HPDE6-E6E7 (cell line): ENCODE data around the gene MAP7.
"Not testable (repeated sequence)": the region's sequence is repeated elsewhere in the genome, so short reads cannot be mapped to it uniquely, and the experiment has no call there.

Source experiments
- DNase-seq: peaks from one replicate; pipeline ENCODE4 v3.0.0; 2011; ENCODE audit warnings: missing footprints; ENCODE audit errors: extremely low spot score

The MAP7 gene

DNA sequence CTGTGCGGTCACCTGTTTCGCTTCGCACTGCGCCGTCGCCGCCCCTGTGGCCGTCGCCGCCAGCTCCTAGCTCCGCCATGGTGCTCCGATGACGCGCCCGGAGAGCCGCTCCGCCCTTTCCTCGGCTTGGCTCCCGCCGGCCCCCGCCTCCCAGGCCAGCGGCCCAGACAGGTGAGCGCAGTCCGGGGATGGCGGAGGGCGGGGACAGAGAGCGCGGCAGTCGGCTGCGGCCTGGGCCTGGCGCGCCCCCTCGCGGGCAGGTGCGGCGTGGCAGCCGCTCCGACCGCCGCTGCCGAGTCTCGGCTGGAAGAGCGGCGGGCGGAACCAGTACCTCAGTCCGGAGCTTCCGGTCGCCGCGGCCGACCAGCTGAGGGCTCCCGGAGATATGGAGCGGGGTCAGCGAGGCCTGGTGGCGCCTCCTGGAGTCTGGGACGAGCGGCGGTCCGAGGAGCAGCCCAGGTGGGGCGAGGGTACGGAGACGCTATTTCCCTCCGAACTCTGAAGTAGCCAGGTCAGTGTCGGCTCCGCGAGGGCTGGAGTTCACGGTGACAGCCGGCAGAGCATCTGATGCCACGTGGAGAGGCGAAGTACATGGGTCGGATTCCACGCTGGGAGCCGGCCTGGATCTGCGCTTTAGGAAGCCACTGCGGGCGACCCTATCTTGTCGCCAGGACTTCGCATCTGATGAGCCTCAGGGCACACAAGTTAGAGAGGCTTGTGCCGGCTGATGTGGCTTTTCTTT is at the start of gene MAP7:
MAP7 (minus strand) TSS at position 93 of the 742 bp plus-strand sequence; CDS start at position 79, 14 bp downstream.
- peak; percentile 92 for DNase-seq

DNA sequence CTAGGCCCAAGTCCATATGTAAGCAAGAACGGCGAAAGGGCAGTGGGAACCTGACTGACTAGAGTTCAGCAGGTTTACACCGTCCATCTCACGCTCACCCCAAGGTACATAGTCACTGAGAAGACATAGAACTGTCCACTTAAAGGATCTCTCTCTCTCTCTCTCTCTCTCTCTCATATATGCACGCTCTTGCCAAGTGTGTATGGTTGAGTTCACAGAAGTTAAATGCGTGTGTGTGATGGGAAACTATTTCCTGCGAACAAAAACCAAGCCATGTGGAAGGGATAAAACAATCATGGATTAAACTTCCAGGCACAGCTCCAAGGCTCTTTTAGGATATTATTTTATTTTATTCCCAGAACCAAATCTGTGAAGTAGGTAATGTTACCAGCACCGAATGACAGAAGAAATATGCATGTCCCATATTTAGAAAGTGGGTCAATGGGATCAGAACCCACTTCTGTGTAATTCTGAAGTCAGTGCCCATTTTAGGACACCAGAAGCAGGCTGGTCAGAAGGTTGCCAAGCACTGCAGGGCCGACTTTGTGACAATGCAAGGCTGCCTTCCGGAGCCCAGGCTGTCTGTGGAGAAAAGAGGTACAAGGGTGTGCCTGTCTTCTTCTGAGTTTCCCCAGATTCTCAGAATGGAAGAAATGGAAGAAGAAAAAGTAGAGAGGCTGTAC is 49.2 kb upstream of the MAP7 start:
- DNase-seq = no peak

DNA sequence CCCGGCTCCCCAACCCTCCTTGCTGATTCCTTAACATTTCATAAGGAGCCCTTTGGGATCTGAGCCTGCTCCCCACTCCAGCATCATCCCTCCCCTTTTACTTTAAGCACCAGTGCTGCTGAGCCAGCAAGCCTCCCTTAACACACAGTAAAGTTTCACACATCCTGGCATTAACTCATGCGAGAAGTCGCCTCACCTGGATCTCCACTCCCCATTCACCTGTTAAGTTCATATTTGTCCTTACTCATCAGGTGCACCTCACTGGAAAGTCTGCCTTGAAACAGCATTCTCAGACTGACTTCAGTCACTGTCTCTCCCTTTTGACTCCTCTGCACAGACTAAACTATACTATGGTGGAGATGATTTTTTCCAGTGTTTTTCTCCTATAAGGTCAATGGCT is 47.8 kb upstream of the MAP7 start:
- no peak for DNase-seq

DNA sequence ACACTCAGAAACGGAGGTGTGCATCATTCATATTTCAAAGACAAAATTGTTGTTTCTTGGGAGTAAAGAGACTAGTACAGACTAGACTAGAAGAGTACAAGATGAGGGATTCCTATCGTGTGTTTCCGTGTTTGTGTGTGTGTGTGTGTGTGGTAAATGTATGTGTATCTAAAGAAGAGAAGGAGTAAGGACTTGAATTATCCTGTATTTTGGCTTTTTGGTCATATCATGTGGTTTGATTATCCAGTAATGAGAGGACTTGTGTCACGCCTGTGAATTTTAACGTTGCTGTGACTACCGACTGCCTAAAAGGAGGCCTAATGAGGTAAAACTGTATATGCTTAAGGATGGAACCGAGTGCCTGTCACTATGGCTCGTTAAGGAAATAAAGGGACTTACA is 44.4 kb upstream of the MAP7 start:
- no peak for DNase-seq

DNA sequence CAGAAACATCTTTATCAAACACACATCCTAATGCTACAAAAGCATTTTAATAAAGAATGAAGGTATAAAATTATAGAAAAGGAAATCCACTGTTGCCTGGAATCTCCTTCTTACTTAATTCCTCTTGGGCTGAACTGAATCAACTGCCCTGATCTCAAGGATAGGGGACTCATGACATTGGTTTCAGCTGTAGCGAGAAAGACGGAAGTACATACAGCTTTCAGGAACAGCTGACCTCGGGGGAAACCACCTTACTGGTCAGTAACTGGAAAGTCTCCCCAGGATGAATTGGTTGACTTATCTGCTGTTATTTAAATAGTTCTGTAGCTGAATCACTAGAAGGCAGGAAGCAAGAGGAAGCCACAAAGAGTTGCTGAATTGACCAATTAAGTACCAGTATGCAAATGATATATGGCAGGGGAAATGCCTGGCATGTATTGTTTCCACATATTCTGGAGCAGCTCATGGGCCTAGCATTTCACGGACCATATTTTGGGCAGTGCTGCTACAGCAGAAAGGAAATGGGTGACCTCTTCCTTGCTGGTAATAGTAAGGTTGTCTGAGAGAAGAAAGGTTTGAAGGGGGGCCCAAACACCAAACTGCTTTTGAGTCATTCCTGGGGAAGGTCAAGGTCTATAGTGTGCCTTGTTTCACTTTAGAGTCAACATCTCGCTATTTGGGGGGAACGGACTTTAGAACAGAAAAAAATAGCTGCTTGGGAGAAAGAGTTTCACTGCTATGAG is 43.7 kb upstream of the MAP7 start:
- DNase-seq = peak; percentile 89

DNA sequence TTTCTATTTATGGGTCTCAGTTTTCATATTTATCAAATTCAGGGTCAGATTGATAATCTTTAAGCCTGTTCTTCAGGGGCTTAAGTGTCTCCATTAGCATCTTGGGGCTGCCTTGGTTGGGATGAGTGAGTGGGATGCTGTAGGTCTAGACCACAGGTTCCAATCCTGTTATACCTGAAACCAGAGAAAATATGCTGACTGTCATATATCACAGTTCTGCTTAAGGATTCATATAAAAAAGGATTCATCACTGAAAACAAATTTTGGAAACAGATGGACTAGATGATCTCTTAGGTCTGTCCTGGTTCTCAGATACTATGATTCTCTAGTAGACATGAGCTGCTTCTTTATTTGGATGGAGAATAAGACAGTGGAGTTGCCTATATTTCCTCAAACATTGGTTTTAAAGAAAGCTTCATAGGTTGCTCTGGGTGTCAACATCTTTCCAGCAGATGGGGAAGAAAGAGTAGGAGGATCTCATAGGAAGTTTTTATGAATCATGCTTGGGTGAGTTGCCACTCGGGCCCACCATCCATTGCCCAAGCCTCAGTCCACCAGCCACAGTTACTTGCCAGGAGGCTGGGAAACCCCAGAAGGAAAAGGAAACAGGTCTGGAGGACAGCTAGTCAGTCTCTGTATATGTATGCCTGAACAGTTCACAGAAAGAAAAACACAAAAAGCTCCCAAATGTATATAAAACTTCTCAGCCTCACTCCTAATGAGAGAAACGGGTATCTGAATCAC is 42.9 kb upstream of the MAP7 start:
- no peak for DNase-seq

DNA sequence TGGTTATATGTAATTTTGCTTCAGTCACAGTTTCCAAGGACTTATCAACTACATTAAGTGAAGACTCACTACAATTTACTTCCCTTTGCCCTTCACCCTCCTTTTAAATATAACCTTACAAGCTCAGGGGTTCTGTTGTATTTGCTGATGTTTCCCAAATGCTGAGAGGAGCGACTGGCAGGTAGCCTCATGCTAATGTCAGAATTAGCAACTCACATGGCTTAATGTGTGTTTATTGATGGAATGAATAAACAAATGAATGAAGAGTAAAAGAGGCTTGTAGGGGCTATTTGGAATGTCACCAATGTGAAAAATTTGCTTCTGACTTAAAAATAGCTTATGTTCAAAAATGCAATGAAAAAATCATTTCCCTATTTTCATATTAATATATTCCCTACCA is 41.4 kb upstream of the MAP7 start:
- DNase-seq = no peak

DNA sequence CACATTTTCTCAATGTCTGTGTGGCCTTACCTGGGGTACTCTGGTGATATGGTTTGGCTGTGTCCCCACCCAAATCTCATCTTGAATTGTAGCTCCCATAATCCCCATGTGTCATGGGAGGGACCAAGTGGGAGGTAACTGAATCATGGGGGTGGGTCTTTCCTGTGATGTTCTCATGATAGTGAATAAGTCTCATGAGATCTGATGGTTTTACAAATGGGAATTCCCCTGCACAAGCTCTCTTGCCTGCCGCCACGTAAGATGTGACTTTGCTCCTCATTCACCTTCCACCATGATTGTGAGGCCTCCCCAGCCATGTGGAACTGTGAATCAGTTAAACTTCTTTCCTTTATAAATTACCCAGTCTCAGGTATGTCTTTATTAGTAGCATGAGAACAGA is 40.6 kb upstream of the MAP7 start:
- not testable (repeated sequence) for DNase-seq

DNA sequence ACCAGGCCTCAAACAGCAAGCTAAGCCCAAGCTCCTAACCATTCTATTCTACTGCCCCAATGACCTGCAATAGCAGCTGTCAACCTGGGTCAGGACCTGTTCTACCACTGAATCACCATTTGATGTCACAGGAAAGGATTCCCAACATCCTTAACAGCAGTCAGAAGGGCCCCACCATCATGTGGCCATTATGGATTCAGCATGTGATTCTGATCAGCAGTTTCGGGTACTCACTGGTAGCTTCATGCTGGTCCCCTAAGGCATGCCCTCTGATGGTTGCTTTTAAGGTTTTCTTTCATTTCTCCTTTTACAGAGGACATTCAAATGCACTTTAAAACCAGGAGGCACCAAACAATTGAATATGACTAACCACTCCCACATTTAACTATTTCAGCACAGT is 37.3 kb upstream of the MAP7 start:
- DNase-seq = no peak

DNA sequence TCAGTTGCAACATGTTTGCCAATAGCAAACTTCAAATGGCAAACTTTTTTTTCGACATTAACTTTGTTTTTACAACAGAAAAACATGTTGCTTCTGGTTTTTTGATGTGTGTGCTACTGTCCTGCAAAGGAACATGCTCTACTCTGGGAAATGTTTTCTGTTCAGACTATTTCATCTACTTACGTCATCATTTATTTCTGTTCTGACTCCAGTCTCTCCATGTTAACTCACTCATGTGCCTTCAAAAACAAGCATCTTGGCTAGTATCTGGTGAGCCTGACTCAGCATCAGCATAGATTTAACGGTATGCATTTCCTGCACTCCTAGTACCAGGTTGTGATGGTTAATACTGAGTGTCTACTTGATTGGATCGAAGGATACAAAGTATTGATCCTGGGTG is 36.1 kb upstream of the MAP7 start:
- no peak for DNase-seq

DNA sequence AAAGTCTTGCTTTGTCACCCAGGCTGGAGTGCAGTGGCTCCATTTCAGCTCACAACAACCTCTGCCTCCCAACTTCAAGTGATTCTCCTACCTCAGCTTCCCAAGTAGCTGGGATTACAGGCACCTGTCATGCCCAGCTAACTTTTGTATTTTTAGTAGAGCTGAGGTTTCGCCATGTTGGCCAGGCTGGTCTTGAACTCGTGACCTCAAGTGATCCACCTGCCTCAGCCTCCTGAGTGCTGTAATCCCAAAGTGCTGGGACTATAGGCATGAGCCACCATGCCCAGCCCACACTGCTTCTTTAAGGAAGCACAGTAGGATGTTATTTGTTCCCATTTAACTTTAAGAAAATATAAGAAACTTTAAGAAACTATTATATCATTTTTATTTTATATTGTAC is 35.3 kb upstream of the MAP7 start:
- not testable (repeated sequence) for DNase-seq

DNA sequence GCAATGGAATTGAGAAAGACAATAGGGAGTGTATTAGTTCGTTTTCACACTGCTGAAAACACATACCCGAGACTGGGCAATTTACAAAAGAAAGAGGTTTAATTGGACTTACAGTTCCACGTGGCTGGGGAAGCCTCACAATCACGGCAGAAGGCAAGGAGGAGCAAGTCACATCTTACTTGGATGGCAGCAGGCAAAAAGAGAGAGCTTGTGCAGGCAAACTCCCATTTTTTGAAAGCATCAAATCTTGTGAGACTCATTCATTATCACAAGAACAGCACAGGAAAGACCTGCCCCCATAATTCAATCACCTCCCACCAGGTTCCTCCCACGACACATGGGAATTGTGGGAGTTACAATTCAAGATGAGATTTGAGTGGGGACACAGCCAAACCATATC is 34.1 kb upstream of the MAP7 start:
- not testable (repeated sequence) for DNase-seq

DNA sequence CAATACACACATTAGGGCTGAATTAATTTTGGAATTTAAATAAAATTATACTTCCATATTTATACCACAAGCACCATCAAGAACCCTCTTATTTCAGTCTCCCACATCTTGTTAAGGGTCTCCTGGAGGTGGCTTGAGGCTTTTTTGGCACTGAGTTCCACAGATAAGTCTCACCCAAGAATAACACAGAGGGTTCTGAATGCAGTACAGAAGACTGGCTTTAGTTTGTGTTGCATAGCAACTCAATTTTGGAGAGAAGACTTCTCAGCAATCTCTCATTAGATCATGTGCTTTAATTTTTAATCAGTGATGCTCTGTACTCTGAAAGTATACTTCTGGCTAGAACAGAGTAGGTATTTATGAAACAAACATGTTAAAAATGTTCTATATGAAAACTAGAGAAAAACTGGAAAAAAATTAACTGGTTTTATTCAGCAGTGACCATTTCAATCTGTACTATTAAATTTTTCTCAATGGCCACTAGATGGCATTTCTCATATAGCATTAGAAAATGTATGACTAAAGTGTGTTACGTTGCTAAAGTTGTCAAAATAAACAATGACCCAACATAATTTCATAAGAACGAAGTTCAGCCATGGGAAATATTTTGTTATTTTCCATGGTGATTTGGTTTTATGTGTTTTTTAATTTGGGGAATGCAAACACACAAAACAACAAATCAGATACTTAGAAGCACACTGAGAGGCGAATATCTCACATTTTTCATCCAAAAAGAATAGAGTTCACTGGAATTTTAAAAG is 32.7 kb upstream of the MAP7 start:
- peak; percentile 49 for DNase-seq

DNA sequence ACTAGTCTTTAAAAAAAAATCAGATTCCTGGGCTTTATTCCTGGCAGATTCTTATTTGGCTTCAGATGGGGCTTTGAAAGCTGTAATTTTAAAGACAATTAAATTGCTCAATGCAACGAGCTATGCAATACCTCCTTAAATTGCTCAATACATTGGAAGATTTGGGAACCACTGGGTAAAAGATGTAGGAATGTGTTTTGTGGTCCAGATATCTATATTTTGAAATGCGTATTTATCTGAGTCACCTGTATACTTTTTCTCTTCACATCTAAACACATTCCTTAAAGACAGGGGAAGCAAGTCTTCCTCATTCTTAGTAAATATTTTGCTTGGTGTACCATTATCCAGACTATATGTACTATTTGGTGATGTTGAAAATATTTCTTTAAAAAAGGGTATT is 29.6 kb upstream of the MAP7 start:
- DNase-seq = no peak

DNA sequence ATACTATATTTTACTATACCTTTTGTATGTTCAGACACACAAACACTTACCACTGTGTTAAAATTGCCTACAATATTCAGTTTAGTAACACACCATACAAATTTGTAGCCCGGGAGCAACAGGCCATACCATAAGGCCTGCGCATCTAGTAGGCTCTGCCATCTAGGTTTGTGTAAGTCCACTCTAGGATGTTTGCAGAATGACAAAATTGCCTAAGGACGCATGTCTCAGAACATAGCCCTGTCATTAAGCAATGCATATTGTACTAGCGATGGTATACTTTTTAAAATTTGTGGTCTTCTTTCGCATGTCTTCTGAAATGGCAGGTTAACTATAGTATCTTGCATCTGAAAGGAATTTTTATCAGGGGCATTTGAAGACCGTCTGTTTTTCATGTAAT is 26.6 kb upstream of the MAP7 start:
- DNase-seq = no peak

DNA sequence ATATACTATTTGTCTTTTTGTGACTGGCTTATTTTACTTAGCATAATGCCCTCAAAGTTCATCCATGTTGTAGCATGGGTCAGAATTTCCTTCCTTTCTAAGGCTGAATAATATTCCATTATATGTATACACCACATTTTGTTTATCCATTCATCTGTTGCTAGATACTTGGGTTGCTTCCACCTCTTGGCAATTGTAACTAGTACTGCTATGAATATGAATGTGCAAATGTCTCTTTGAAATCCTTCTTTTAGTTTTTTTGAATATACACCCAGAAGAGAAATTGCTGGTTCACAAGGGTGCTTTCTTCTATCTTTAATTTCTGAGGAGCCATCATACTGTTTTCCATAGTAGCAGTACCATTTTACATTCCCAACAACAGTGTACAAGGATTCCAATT is 21.3 kb upstream of the MAP7 start:
- no peak for DNase-seq

DNA sequence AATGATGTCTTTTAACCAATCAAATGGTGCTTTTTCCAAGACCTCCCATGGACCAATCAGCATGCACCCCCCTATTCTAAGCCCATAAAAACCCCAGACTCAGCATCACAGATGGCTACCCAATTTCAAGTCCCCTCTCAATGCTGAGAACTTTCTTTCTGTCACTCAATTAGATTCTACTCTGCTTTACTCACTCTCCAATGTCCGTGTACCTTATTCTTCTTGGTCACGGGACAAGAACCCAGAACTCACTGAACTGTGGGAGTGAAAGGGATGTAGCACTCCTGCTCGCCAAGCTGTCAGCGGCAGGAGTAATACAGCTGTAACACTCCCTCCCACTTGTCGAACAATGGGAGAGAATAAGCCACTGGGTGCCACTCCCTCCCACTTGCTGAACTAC is 20.8 kb upstream of the MAP7 start:
- DNase-seq = no peak

DNA sequence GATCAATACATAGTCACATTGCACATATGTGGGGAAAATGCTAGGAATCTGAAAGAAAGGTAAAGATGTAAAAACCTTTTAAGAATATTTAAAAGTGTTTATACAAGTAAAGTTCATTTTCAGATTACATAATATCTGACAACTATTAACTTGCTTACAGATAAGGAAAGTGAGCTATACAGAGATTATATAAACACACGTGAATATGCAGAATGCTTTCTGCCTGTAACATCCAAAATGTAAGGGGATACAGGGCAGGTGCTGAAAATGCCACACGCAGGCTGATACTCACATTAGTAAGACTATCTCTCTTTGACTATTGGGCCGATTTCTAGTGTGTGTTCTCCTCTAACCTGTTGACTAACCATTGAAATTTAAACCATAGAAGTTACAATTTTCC is 17.9 kb upstream of the MAP7 start:
- DNase-seq = no peak

DNA sequence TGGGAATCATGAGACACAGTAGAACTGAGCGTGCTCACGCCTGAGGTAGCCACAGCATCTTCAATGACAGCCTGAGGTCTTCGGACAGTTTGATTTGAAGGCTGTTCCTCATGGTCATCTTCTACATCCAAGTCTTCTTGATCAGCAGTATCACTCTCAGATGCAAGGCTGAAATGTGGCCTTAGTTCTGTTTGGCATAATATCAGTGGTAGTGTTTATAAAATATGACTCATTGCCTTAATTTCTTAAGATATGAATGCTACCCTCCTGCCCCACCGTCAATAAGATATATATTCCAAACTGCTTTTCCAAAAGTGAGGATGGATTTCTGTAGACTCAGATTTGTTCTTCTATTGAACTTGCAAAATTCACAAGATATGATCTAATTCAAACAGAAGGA is 17.5 kb upstream of the MAP7 start:
- DNase-seq = no peak

DNA sequence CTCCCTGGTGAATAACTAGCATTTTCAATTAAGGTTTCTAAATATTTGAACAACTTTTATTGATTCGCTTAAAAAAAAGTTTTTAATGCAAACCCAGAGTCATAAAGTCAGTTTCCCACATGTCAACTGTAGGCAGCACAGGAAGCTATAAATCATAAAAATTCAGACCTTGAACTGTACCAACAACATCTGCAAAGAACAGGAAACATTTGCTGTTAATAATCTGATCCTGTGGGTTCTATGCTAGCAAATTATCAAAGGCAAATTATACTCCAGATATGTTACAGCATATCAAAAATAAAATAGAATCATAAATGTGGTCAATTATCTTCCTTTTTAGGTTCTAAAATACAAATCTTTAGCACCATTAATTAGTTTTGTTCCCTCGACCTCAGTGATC is 16.6 kb upstream of the MAP7 start:
- no peak for DNase-seq

DNA sequence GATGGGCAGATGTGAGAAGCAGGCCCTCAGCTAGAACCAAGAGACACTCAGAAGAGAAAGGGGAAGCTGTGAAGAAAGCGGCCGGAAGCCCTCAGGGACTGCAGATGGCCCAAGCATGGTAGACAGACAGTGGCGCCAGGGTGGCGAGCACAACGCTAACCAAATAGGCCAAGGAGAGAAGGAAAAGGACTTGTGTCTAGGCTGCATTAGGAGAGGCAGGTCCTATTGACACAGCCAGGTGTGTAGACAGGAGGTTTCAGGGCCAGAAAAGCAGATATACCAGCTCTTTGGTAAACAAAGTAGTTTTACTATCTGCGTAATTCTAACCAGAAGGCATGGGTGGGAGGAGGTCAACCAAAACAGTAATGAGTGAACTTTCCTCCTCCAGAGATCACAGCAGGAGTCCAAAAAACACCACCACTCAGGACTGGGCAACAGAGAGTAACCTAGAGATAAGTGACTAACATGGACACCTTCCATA is 15.8 kb upstream of the MAP7 start:
- no peak for DNase-seq
